ENCODE results near the gene KCNG2. TPM values are rescaled to one million over a fixed set of nuclear protein-coding genes. Genes with fewer than 3 reads are reported as not detected.

The KCNG2 gene
- total RNA-seq, 1 experiment from 2014 or later = not detected

DNA sequence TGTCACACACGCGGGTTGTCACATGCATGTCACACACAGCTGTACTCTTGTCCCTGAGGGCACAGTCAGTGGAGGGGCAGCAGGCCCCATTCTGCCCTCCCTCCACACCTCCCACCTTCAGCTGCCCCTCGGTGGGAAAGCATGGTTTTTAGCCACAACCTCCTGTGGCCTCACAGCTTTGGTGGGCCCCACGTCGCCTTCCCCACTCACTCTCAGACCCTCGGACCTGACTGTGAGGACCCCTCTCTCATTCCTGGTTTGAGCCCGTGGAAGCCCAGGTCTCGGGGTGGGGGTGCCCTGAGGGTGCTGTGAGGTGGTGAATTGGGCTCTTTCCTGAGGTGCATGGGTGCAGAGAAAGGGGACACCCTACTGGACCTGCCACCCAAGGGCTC is 19.9 kb downstream of the KCNG2 start:
- H3K9ac ChIP-seq (ENCODE audit: low read length) = no peak overlapping the region
- H3K9me3 ChIP-seq (ENCODE audit: control insufficient read depth in 1 of 2, insufficient read depth in 1 of 2, low read depth in 1 of 2, low read length in 2 of 2) = no peaks in the 10 kb centered on the region
- ChIA-PET RAD21 (ENCODE audit: low non-redundant PET in 1 of 2, low total read pairs in 2 of 2, uncharacterized antibody in 2 of 2, unreplicated experiment in 2 of 2) (no interaction called here), POLR2A (no interaction called here), CTCF (no interaction called here)
- no peak for DNase-seq (ENCODE audit: low read depth, low spot score)
- H3K27ac ChIP-seq (ENCODE audit: low read depth, low read length) = no peak overlapping the region
- H3K4me1 ChIP-seq (ENCODE audit: control insufficient read depth in 1 of 2, insufficient read depth in 2 of 2, low read length in 2 of 2) = peaks cover 0 to 5% of the 10 kb centered on the region in 2 experiments; a peak in 1 of 4 replicates
- no peak overlapping the region for H3K4me2 ChIP-seq (ENCODE audit: low read length)
- no peaks in the 10 kb centered on the region for H3K79me2 ChIP-seq (ENCODE audit: insufficient read depth, low read length)
- no peaks in the 10 kb centered on the region for H3K36me3 ChIP-seq (ENCODE audit: control insufficient read depth in 1 of 2, insufficient read depth in 2 of 2, low read length in 2 of 2)
- H2AFZ ChIP-seq (ENCODE audit: low read depth, low read length, poor library complexity, severe bottlenecking) = no peak overlapping the region
- TF ChIP-seq SRF (IDR thresholded peaks at IDR 0.05; ENCODE audit: low read depth) (no peak), RAD21 (IDR thresholded peaks at IDR 0.05; ENCODE audit: low read depth) (no peak), FOSL1 (IDR thresholded peaks at IDR 0.05; ENCODE audit: low read depth) (no peak), YY1 (IDR thresholded peaks at IDR 0.05; ENCODE audit: extremely low read depth, insufficient replicate concordance, low read depth, low read length) (no peak), ZFX (IDR thresholded peaks at IDR 0.05) (no peak), ZNF274 (IDR thresholded peaks at IDR 0.05; ENCODE audit: low read depth, low read length) (no peak), POLR2A (IDR thresholded peaks at IDR 0.05; ENCODE audit: borderline replicate concordance, extremely low read depth, insufficient read depth, insufficient read length) (no peak), POLR2AphosphoS5 (IDR thresholded peaks at IDR 0.05; ENCODE audit: low read depth, low read length) (no peak), JUND (IDR thresholded peaks at IDR 0.05) (no peak), CBX3 (IDR thresholded peaks at IDR 0.05; ENCODE audit: low read depth) (no peak), EGR1 (IDR thresholded peaks at IDR 0.05; ENCODE audit: low read depth) (no peak), ELF1 (IDR thresholded peaks at IDR 0.05; ENCODE audit: borderline replicate concordance, low read depth) (no peak)
- TF ChIP-seq, protein P1, sequence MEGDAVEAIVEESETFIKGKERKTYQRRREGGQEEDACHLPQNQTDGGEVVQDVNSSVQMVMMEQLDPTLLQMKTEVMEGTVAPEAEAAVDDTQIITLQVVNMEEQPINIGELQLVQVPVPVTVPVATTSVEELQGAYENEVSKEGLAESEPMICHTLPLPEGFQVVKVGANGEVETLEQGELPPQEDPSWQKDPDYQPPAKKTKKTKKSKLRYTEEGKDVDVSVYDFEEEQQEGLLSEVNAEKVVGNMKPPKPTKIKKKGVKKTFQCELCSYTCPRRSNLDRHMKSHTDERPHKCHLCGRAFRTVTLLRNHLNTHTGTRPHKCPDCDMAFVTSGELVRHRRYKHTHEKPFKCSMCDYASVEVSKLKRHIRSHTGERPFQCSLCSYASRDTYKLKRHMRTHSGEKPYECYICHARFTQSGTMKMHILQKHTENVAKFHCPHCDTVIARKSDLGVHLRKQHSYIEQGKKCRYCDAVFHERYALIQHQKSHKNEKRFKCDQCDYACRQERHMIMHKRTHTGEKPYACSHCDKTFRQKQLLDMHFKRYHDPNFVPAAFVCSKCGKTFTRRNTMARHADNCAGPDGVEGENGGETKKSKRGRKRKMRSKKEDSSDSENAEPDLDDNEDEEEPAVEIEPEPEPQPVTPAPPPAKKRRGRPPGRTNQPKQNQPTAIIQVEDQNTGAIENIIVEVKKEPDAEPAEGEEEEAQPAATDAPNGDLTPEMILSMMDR (IDR thresholded peaks at IDR 0.05 in 2 of 3, conservative IDR thresholded peaks at IDR 0.05 in 1 of 3; ENCODE audit: borderline replicate concordance in 1 of 3, insufficient read depth in 1 of 3, low read depth in 2 of 3, low read length in 2 of 3) = no peak
- TF ChIP-seq, protein P2, sequence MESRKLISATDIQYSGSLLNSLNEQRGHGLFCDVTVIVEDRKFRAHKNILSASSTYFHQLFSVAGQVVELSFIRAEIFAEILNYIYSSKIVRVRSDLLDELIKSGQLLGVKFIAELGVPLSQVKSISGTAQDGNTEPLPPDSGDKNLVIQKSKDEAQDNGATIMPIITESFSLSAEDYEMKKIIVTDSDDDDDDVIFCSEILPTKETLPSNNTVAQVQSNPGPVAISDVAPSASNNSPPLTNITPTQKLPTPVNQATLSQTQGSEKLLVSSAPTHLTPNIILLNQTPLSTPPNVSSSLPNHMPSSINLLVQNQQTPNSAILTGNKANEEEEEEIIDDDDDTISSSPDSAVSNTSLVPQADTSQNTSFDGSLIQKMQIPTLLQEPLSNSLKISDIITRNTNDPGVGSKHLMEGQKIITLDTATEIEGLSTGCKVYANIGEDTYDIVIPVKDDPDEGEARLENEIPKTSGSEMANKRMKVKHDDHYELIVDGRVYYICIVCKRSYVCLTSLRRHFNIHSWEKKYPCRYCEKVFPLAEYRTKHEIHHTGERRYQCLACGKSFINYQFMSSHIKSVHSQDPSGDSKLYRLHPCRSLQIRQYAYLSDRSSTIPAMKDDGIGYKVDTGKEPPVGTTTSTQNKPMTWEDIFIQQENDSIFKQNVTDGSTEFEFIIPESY (IDR thresholded peaks at IDR 0.05; ENCODE audit: extremely low read depth, insufficient replicate concordance, low read length) = no peak
- no peaks in the 10 kb centered on the region for H3K9me2 ChIP-seq (ENCODE audit: insufficient read depth)
- intact Hi-C loops (cut with micrococcal nuclease) = no loop called here
- no peak for ATAC-seq
- BruUV-seq (replicated peaks) = no TSS peak
- H3K27me3 ChIP-seq (ENCODE audit: insufficient read depth, low read length) = peaks cover 19% of the 10 kb centered on the region; the same call in 1 of the 2 replicates
- H3K4me3 ChIP-seq (replicated peaks in 1 of 2; ENCODE audit: low read depth in 1 of 2, low read length in 2 of 2) = no peak overlapping the region
- H4K20me1 ChIP-seq (ENCODE audit: insufficient read depth) = no peaks in the 10 kb centered on the region

All from HCT116 (cell line).